Breast epithelium (tissue), 4 donors: Measurements from ENCODE around the gene MPP4. TPM values are rescaled to one million over a fixed set of nuclear protein-coding genes. Genes with fewer than 3 reads are reported as not detected.

ENCODE experiments used
- DNase-seq, 2 donors: peaks; one replicate each; pipeline ENCODE4 v3.0.0-alpha.2; 2019; ENCODE audit warnings: low spot score in 2 of 2
- H3K27ac ChIP-seq, 2 donors: fragments of 200-600 bp; sonication (generic) in 1 of 2; one replicate each; pipeline ENCODE4 v1.5.1; 2016 to 2019; ENCODE audit warnings: mild to moderate bottlenecking in 1 of 2
- H3K27me3 ChIP-seq, 2 donors: fragments of 200-600 bp; sonication (generic) in 1 of 2; one replicate each; pipeline versions ENCODE4 v1.5.1 to v1.6.0; 2017 to 2019; ENCODE audit warnings: control low read depth in 1 of 2, mild to moderate bottlenecking in 1 of 2
- H3K36me3 ChIP-seq: fragments of 200-600 bp; one replicate; pipeline ENCODE4 v1.5.1; 2019
- H3K4me1 ChIP-seq, 2 donors: fragments of 200-600 bp; sonication (generic); one replicate each; pipeline ENCODE4 v1.5.1; 2016 to 2019; ENCODE audit warnings: control low read depth in 1 of 2
- H3K4me3 ChIP-seq, 3 donors: fragments of 200-600 bp; sonication (generic); 1 replicate in 2 of 3; 2 replicates in 1 of 3; pipeline ENCODE4 v1.5.1; 2016 to 2019; ENCODE audit warnings: mild to moderate bottlenecking in 3 of 3, moderate library complexity in 2 of 3
- H3K9me3 ChIP-seq, 2 donors: fragments of 200-600 bp; sonication (generic) in 1 of 2; one replicate each; pipeline ENCODE4 v1.5.1; 2016 to 2019; ENCODE audit warnings: control low read depth in 1 of 2
- CTCF ChIP-seq, 3 donors: fragments of 450-650 bp; IDR thresholded peaks; one replicate each; pipeline ENCODE4 v1.5.1; 2016 to 2017; ENCODE audit warnings: antibody characterized with exemption in 3 of 3, mild to moderate bottlenecking in 3 of 3, moderate library complexity in 3 of 3
- POLR2A ChIP-seq: fragments of 450-650 bp; IDR thresholded peaks from one replicate; pipeline ENCODE4 v1.6.1; 2016; ENCODE audit warnings: antibody characterized with exemption, mild to moderate bottlenecking, moderate library complexity
- POLR2AphosphoS5 ChIP-seq, 3 donors: sonication (generic); formaldehyde crosslinking; IDR thresholded peaks; one replicate each; pipeline ENCODE4 v1.6.1; 2017; ENCODE audit warnings: antibody characterized with exemption in 3 of 3
- intact Hi-C: fragments of 100-400 bp; cut with DNase I; formaldehyde crosslinking; loops from one replicate; pipeline ENCODE4 v1.15.1; 2023; ENCODE audit warnings: low total_unique reads
- total RNA-seq, 3 donors: library from RNA; depleted of rRNA; stranded (reverse); fragments of >200 nt; gene quantifications; one replicate each; pipeline ENCODE4 v1.1.0, GENCODE V29; 2016

The MPP4 gene
- total RNA-seq, 3 donors from 2014 or later = 0.16 to 0.29 TPM; not detected in 1

GRCh38 chr2:201607568-201607967, 90.9 kb downstream of the MPP4 start:
- intact Hi-C loops = no loop called here
- TF ChIP-seq POLR2AphosphoS5 (IDR thresholded peaks at IDR 0.05) (no peak), CTCF (IDR thresholded peaks at IDR 0.05) (no peak), POLR2A (no peak)
- H3K36me3 ChIP-seq = no peaks in the 10 kb centered on the region

GRCh38 chr2:201600906-201601305, 97.5 kb downstream of the MPP4 start:
- TF ChIP-seq POLR2AphosphoS5 (IDR thresholded peaks at IDR 0.05) = no peak
- TF ChIP-seq POLR2A = no peak
- no peak for TF ChIP-seq CTCF (IDR thresholded peaks at IDR 0.05)
- intact Hi-C loops = no loop called here

More at GRCh38 chr2:201607568-201607967, 90.9 kb downstream of the MPP4 start:
- no peak overlapping the region for H3K27ac ChIP-seq
- no peaks in the 10 kb centered on the region for H3K27me3 ChIP-seq
- DNase-seq = no peak
- H3K4me3 ChIP-seq = no peak overlapping the region
- H3K4me1 ChIP-seq = no peaks in the 10 kb centered on the region
- peaks cover 0 to 7% of the 10 kb centered on the region in 2 donors for H3K9me3 ChIP-seq

GRCh38 chr2:201597397-201597796, 101.0 kb downstream of the MPP4 start:
- Histone ChIP-seq H3K27ac (no peak overlapping the region), H3K9me3 (peaks cover 0 to 4% of the 10 kb centered on the region in 2 donors), H3K4me3 (no peak overlapping the region), H3K36me3 (no peaks in the 10 kb centered on the region), H3K4me1 (no peaks in the 10 kb centered on the region), H3K27me3 (no peaks in the 10 kb centered on the region)
- TF ChIP-seq POLR2AphosphoS5 (IDR thresholded peaks at IDR 0.05) = no peak
- no peak for TF ChIP-seq POLR2A
- intact Hi-C loops = no loop called here
- no peak for DNase-seq

More at GRCh38 chr2:201600906-201601305, 97.5 kb downstream of the MPP4 start:
- no peak for DNase-seq
- Histone ChIP-seq H3K27ac (no peak overlapping the region), H3K9me3 (peaks cover 0 to 4% of the 10 kb centered on the region in 2 donors), H3K4me1 (no peaks in the 10 kb centered on the region), H3K36me3 (no peaks in the 10 kb centered on the region), H3K4me3 (no peak overlapping the region), H3K27me3 (no peaks in the 10 kb centered on the region)

Other genes with a start within 250 kb of the MPP4 start
- gene TRAK2, start 247.2 kb downstream of the MPP4 start, total RNA-seq = 10 to 100 TPM; 35.4 to 62.2 (median 50.1) TPM
- gene STRADB, start 246.9 kb downstream of the MPP4 start, total RNA-seq = 10 to 100 TPM; 20.3 to 30.0 (median 27.7) TPM
- gene TMEM237, start 55.1 kb downstream of the MPP4 start, total RNA-seq = 10 to 100 TPM; 36.6 to 70.7 (median 39.7) TPM
- 10 to 100 TPM; 19.7 to 28.4 (median 19.7) TPM for gene ALS2, start 82.3 kb upstream of the MPP4 start, total RNA-seq
- 1 to 10 TPM in 2 of 3 donors, under 1 TPM in 1; 0.33 to 4.6 (median 2.2) TPM for gene CDK15, start 107.9 kb upstream of the MPP4 start, total RNA-seq